IMR-90 (cell line): Measurements from ENCODE around the gene FAM13B. TPM values are rescaled to one million over a fixed set of nuclear protein-coding genes. Genes with fewer than 3 reads are reported as not detected.

Source experiments
- ATAC-seq: fragments of 200-7000 bp; cut with Tn5 transposase; 2 replicates; pipeline ENCODE4 v1.9.1; 2020; ENCODE audit warnings: low read depth, mild to moderate bottlenecking, moderate library complexity
- BruUV-seq: library from RNA; stranded (reverse); fragments of 400-500 nt; replicated peaks from 2 replicates; lab custom pipeline; 2021; lab: Mats Ljungman, UMichigan
- CTCF ChIA-PET: fragments of 300-600 bp; formaldehyde crosslinking; extraction: SDS; loops from one replicate; lab custom pipeline; 2021; ENCODE audit warnings: antibody characterized with exemption; lab: Yijun Ruan, JAX
- POLR2A ChIA-PET: fragments of 300-600 bp; sonication (Branson Sonifier 250); formaldehyde crosslinking; loops from one replicate; lab custom pipeline; 2022; ENCODE audit warnings: antibody characterized with exemption; ENCODE audit not compliant: unreplicated experiment; lab: Charles Lee
- DNase-seq: peaks from one replicate; pipeline ENCODE4 v3.0.0; 2013
- H2AFZ ChIP-seq: replicated peaks from 2 replicates; pipeline ENCODE3; 2013; ENCODE audit warnings: low read length, mild to moderate bottlenecking; ENCODE audit not compliant: poor library complexity
- H2AK5ac ChIP-seq: 2 replicates; pipeline ENCODE4 v1.6.1; 2013; ENCODE audit warnings: low read depth, low read length, inconsistent platforms
- H2AK9ac ChIP-seq: replicated peaks from 2 replicates; pipeline ENCODE3; 2013; ENCODE audit warnings: mild to moderate bottlenecking, low read depth, low read length, moderate library complexity; ENCODE audit not compliant: poor library complexity
- H2BK120ac ChIP-seq: 2 replicates; pipeline ENCODE4 v1.6.1; 2013; ENCODE audit warnings: low read depth, low read length, inconsistent platforms
- H2BK15ac ChIP-seq: 3 replicates; pipeline ENCODE4 v1.6.1; 2013; ENCODE audit warnings: low read depth, low read length, inconsistent platforms
- H2BK20ac ChIP-seq: 2 replicates; pipeline ENCODE4 v1.6.1; 2013; ENCODE audit warnings: low read depth, mild to moderate bottlenecking, inconsistent platforms, low read length, moderate library complexity
- H2BK5ac ChIP-seq: 2 replicates; pipeline ENCODE4 v1.6.1; 2013; ENCODE audit warnings: mild to moderate bottlenecking, low read depth, low read length, inconsistent platforms; ENCODE audit not compliant: poor library complexity, severe bottlenecking
- H3K14ac ChIP-seq: replicated peaks from 2 replicates; pipeline ENCODE4 v1.6.1; 2013; ENCODE audit warnings: low read depth, low read length, inconsistent platforms
- H3K18ac ChIP-seq: 2 replicates; pipeline ENCODE4 v1.6.1; 2013; ENCODE audit warnings: low read depth, low read length, control low read depth
- H3K23ac ChIP-seq: 2 replicates; pipeline ENCODE4 v1.6.1; 2013; ENCODE audit warnings: low read depth, low read length, inconsistent platforms
- H3K27ac ChIP-seq: 2 replicates; pipeline ENCODE4 v1.5.1; 2013; ENCODE audit warnings: mild to moderate bottlenecking, control low read depth, low read length; ENCODE audit not compliant: insufficient read depth
- H3K27me3 ChIP-seq: 2 replicates; pipeline ENCODE4 v1.6.1; 2013; ENCODE audit warnings: low read length; ENCODE audit not compliant: control insufficient read depth, insufficient read depth
- H3K36me3 ChIP-seq: 2 replicates; pipeline ENCODE4 v1.6.1; 2013; ENCODE audit warnings: low read length, mixed read lengths; ENCODE audit not compliant: control insufficient read depth, insufficient read depth
- H3K4ac ChIP-seq: 2 replicates; pipeline ENCODE4 v1.6.1; 2013; ENCODE audit warnings: low read depth, low read length, inconsistent platforms
- H3K4me1 ChIP-seq: 2 replicates; pipeline ENCODE4 v1.6.1; 2013; ENCODE audit warnings: low read length, mixed read lengths; ENCODE audit not compliant: control insufficient read depth, insufficient read depth
- H3K4me2 ChIP-seq: 2 replicates; pipeline ENCODE4 v1.6.1; 2013; ENCODE audit warnings: low read depth, mild to moderate bottlenecking, control low read depth, low read length, moderate library complexity
- H3K4me3 ChIP-seq: 2 replicates; pipeline ENCODE4 v1.5.1; 2013; ENCODE audit warnings: low read depth, mild to moderate bottlenecking, control low read depth, low read length, moderate library complexity; ENCODE audit not compliant: insufficient read depth
- H3K56ac ChIP-seq: 2 replicates; pipeline ENCODE4 v1.6.1; 2013; ENCODE audit warnings: low read length, inconsistent platforms; ENCODE audit not compliant: insufficient read depth; ENCODE audit errors: extremely low read depth
- H3K79me1 ChIP-seq, 2 experiments: 2 replicates each; pipeline ENCODE4 v1.6.1; 2013; ENCODE audit warnings: low read length in 2 of 2, inconsistent platforms in 1 of 2, low read depth in 1 of 2
- H3K9ac ChIP-seq: 2 replicates; pipeline ENCODE4 v1.6.1; 2013; ENCODE audit warnings: low read depth, low read length, control low read depth
- H3K9me1 ChIP-seq: 2 replicates; pipeline ENCODE4 v1.6.1; 2013; ENCODE audit warnings: low read length, inconsistent platforms; ENCODE audit not compliant: insufficient read depth
- H3K9me3 ChIP-seq: 2 replicates; pipeline ENCODE4 v1.6.1; 2013; ENCODE audit warnings: low read length; ENCODE audit not compliant: control insufficient read depth, insufficient read depth
- H4K20me1 ChIP-seq: 2 replicates; pipeline ENCODE4 v1.6.1; 2013; ENCODE audit warnings: low read length, inconsistent platforms; ENCODE audit not compliant: insufficient read depth
- H4K5ac ChIP-seq: 2 replicates; pipeline ENCODE4 v1.6.1; 2013; ENCODE audit warnings: mild to moderate bottlenecking, low read depth, low read length, control low read depth
- H4K8ac ChIP-seq, 2 experiments: 2 replicates each; pipeline ENCODE4 v1.6.1; 2013; ENCODE audit warnings: low read depth in 2 of 2, low read length in 2 of 2, control low read depth in 1 of 2, inconsistent platforms in 1 of 2
- H4K91ac ChIP-seq: 2 replicates; pipeline ENCODE4 v1.6.1; 2013; ENCODE audit warnings: low read depth, low read length, inconsistent platforms; ENCODE audit not compliant: insufficient read depth
- CHD1 ChIP-seq: IDR thresholded peaks from 2 replicates; pipeline ENCODE4 v1.6.1; 2012; ENCODE audit warnings: low read depth, low read length, improper control_type of control experiment
- NFE2L2 ChIP-seq: fragments of 150-350 bp; IDR thresholded peaks from 2 replicates; pipeline ENCODE4 v1.6.1; 2016; ENCODE audit warnings: low read depth, mild to moderate bottlenecking, low read length
- WGBS, 2 experiments: methylation state at CpG; one replicate each; pipeline versions ENCODE4 v1.1.5 to v1.1.7; 2013; ENCODE audit warnings: missing lambda C conversion rate in 2 of 2; ENCODE audit not compliant: insufficient read length in 1 of 2; ENCODE audit errors: extremely low coverage in 2 of 2; 5-methylcytosine and 5-hydroxymethylcytosine counted together
- dilution Hi-C: fragments of 300-500 bp; cut with HindIII; formaldehyde crosslinking; loops from one replicate; pipeline ENCODE4 v1.14.3; 2018; ENCODE audit warnings: low sequenced_read_pairs; ENCODE audit not compliant: unreplicated experiment
- in situ Hi-C: fragments of 300-500 bp; cut with MboI; formaldehyde crosslinking; loops from 3 replicates; pipeline ENCODE4 v1.14.3; 2019; ENCODE audit warnings: low sequenced_read_pairs, inconsistent platforms, mixed read lengths
- intact Hi-C: fragments of 100-400 bp; cut with micrococcal nuclease; formaldehyde crosslinking; loops from 2 replicates; pipeline ENCODE4 v1.10.0; 2022
- polyA plus RNA-seq, 3 experiments: library from polyadenylated mRNA; depleted of rRNA; stranded (reverse); fragments of >200 nt; gene quantifications; 2 replicates each; pipeline ENCODE4 v1.2.3, GENCODE V29; 2012; ENCODE audit warnings: low replicate concordance in 1 of 3
- total RNA-seq: library from RNA; depleted of rRNA; stranded (reverse); fragments of >200 nt; gene quantifications from 2 replicates; pipeline ENCODE4 v1.2.3, GENCODE V29; 2012

The FAM13B gene
- total and polyA plus RNA-seq, 2 of the 4 experiments (the other 2 are of a cell fraction), result 14.6 to 15.1 TPM

GRCh38 chr5:137995077-137995748 lies 37.7 kb downstream of the FAM13B start:
- no peak overlapping the region for H4K5ac ChIP-seq
- intact Hi-C loops, result no loop called here
- no peak overlapping the region for H4K8ac ChIP-seq
- BruUV-seq, result no TSS peak
- no peak for TF ChIP-seq CHD1
- TF ChIP-seq NFE2L2, result no peak
- 0 out of 2 replicates have a peak overlapping the region, but pooled peaks have one; percentile 18 for H3K14ac ChIP-seq
- WGBS, 2 experiments, result no CpG with 5 or more reads among the region's 2 CpGs
- DNase-seq, result peak; percentile 60
- CTCF ChIA-PET, result no interaction called here
- H2BK20ac ChIP-seq, result no peak overlapping the region
- H3K4me1 ChIP-seq, result peaks cover 8% of the 10 kb centered on the region
- no peak overlapping the region for H3K4ac ChIP-seq
- H2AK9ac ChIP-seq, result no peak overlapping the region
- ATAC-seq, result peak; percentile 74
- H3K18ac ChIP-seq, result no peak overlapping the region
- peaks cover 9% of the 10 kb centered on the region; the same call in 1 of the 2 replicates for H3K36me3 ChIP-seq
- H2BK5ac ChIP-seq, result no peak overlapping the region
- no peak overlapping the region for H3K23ac ChIP-seq
- H2AFZ ChIP-seq, result no peak overlapping the region
- no peak overlapping the region for H2BK15ac ChIP-seq
- dilution Hi-C loops, result no loop called here
- H4K91ac ChIP-seq, result no peak overlapping the region
- H3K9ac ChIP-seq, result no peak overlapping the region
- no peak overlapping the region for H2BK120ac ChIP-seq
- no peak overlapping the region for H3K56ac ChIP-seq
- no peak overlapping the region for H2AK5ac ChIP-seq
- no peaks in the 10 kb centered on the region for H3K9me1 ChIP-seq
- no peak overlapping the region for H3K27ac ChIP-seq
- H3K4me2 ChIP-seq, result no peak overlapping the region
- POLR2A ChIA-PET, result no interaction called here
- in situ Hi-C loops, result no loop called here
- no peaks in the 10 kb centered on the region for H3K27me3 ChIP-seq
- peaks cover 2% of the 10 kb centered on the region; the same call in 1 of the 2 replicates for H3K9me3 ChIP-seq
- no peak overlapping the region for H3K4me3 ChIP-seq
- peaks cover 11% of the 10 kb centered on the region; the same call in 1 of the 2 replicates for H4K20me1 ChIP-seq
- H3K79me1 ChIP-seq, result peaks cover 34 to 61% of the 10 kb centered on the region in 2 experiments
